Brain microvascular endothelial cell (primary cell): Measurements from ENCODE around the gene SRM.
A peak's percentile ranks its signal among the peaks of the same experiment; 100 is the strongest.

Source experiments
- DNase-seq: peaks from one replicate; pipeline ENCODE4 v3.0.0-alpha.2; 2020
- H3K27ac ChIP-seq: fragments of 250-450 bp; sonication (Bioruptor Pico); 2 replicates; pipeline ENCODE4 v1.5.1; 2020; ENCODE audit warnings: mild to moderate bottlenecking, moderate library complexity
- H3K27me3 ChIP-seq: fragments of 250-450 bp; sonication (Bioruptor Pico); replicated peaks from 2 replicates; pipeline ENCODE4 v1.5.1; 2020; ENCODE audit warnings: mild to moderate bottlenecking
- H3K36me3 ChIP-seq: fragments of 250-450 bp; sonication (Bioruptor Pico); replicated peaks from 2 replicates; pipeline ENCODE4 v1.5.1; 2020; ENCODE audit warnings: mild to moderate bottlenecking
- H3K4me3 ChIP-seq: 2 replicates; pipeline ENCODE4 v1.5.1; 2011; ENCODE audit warnings: low read depth, mild to moderate bottlenecking, control low read depth, low read length, moderate library complexity
- in situ Hi-C: cut with HindIII; loops from 2 replicates; pipeline ENCODE4 v1.10.0; 2017; ENCODE audit warnings: low sequenced_read_pairs, low pct_ligation_motif_present
- TF ChIP-seq, protein P1 (sequence below): IDR thresholded peaks from 2 replicates; pipeline ENCODE4 v1.5.1; 2011; ENCODE audit warnings: low read depth, mild to moderate bottlenecking, moderate library complexity, low read length, control low read depth, inconsistent platforms; ENCODE audit errors: missing control alignments

The SRM gene

DNA sequence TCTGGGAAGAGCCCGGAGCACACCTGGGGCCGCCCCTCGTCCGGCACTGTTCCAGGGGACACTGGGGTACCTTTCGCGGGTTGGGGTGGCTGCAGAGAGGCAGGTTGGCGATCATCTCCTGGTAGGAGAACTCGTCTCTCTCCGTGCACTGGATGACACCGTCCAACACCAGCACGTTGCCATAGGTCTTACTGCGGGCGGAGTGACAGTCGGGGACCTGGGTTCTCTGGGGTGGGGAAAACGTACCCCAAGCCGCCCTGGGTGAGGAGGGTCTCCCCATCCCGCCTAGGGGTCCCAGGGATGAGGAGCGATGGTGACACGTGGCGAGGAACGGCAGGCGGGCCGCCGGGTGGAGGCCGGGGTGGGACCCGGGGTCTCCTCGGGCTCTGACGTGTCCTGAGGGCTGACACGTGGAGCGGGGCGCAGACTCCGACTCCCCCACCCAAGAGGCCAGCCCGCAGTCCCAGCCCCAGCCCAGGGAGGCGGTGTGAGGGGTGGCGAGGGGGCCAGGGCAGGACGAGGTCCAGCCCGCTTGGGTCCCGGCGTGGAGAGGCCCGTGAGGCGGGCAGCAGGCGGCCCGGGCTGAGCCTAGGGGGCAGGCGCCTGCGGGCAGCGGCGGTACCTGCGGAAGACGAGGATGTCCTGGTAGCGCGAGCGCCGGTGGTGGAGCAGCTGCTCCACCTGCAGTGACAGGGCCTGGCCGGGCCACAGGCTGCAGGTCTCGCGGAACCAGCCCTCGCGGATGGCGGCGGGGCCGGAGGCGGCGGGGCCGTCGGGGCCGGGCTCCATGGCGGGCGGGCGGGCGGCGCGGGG lies 457 bp downstream of the SRM start:
- in situ Hi-C loops: no loop called here
- H3K27me3 ChIP-seq: no peaks in the 10 kb centered on the region
- no peak for DNase-seq
- TF ChIP-seq, protein P1, sequence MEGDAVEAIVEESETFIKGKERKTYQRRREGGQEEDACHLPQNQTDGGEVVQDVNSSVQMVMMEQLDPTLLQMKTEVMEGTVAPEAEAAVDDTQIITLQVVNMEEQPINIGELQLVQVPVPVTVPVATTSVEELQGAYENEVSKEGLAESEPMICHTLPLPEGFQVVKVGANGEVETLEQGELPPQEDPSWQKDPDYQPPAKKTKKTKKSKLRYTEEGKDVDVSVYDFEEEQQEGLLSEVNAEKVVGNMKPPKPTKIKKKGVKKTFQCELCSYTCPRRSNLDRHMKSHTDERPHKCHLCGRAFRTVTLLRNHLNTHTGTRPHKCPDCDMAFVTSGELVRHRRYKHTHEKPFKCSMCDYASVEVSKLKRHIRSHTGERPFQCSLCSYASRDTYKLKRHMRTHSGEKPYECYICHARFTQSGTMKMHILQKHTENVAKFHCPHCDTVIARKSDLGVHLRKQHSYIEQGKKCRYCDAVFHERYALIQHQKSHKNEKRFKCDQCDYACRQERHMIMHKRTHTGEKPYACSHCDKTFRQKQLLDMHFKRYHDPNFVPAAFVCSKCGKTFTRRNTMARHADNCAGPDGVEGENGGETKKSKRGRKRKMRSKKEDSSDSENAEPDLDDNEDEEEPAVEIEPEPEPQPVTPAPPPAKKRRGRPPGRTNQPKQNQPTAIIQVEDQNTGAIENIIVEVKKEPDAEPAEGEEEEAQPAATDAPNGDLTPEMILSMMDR: no peak
- peak overlapping the region; percentile 88 for H3K4me3 ChIP-seq
- H3K36me3 ChIP-seq: peaks cover 29% of the 10 kb centered on the region
- peak overlapping the region; percentile 40 for H3K27ac ChIP-seq

- no peaks in the 10 kb centered on the region for H3K27me3 ChIP-seq
- DNase-seq: no peak
- H3K36me3 ChIP-seq: peaks cover 33% of the 10 kb centered on the region
- peak overlapping the region; percentile 88 for H3K4me3 ChIP-seq
- TF ChIP-seq, protein P1: no peak
- in situ Hi-C loops: no loop called here
- H3K27ac ChIP-seq: no peak overlapping the region
Observed at GRCh38 chr1:11058595-11059154, 1.1 kb downstream of the SRM start.

DNA sequence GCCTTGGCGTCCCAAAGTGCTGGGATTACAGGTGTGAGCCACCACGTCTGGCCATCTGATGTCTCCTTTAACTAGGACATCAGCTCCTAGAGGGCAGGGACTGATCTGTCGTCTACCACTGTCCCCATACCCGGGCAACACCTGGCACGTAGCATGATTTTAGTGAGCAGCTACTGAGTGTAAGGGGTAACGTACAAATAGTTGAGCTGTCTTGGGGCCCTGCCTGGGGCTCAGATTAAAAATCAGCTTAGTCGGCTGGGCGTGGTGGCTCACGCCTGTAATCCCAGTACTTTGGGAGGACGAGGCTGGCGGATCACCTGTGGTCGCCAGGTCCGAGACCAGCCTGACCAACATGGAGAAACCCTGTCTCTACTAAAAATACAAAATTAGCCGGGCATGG lies 1.8 kb downstream of the SRM start:
- H3K36me3 ChIP-seq: peaks cover 28% of the 10 kb centered on the region
- in situ Hi-C loops: no loop called here
- H3K27me3 ChIP-seq: no peaks in the 10 kb centered on the region
- H3K4me3 ChIP-seq: no peak overlapping the region
- TF ChIP-seq, protein P1: no peak
- no peak for DNase-seq
- H3K27ac ChIP-seq: no peak overlapping the region

GRCh38 chr1:11057477-11057876 lies 2.3 kb downstream of the SRM start:
- DNase-seq: no peak
- no peak overlapping the region for H3K4me3 ChIP-seq
- in situ Hi-C loops: no loop called here
- no peaks in the 10 kb centered on the region for H3K27me3 ChIP-seq
- TF ChIP-seq, protein P1: no peak
- H3K27ac ChIP-seq: no peak overlapping the region
- peaks cover 28% of the 10 kb centered on the region for H3K36me3 ChIP-seq

DNA sequence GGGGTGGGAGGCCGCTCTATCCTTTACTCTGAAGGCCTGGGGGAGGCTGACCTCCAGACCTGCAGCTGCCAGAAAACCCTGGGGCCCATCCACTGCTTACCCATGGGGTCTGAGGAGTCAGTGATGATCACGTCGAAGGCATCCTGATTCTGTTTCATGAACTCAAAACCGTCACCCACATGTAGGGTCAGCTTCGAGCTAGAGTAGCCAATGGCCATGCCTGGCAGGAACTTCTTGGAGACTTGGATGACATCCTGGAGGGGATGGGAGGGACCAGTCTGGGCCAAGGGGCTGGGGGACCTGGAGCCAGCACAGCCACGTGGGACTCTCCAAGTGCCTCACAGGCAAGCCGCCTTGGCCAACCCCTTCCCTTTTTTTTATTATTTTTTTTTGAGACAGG lies 3.3 kb downstream of the SRM start:
- no peaks in the 10 kb centered on the region for H3K27me3 ChIP-seq
- in situ Hi-C loops: no loop called here
- H3K36me3 ChIP-seq: peaks cover 28% of the 10 kb centered on the region
- no peak for DNase-seq
- H3K27ac ChIP-seq: no peak overlapping the region
- no peak overlapping the region for H3K4me3 ChIP-seq
- TF ChIP-seq, protein P1: no peak
